Suprapubic skin (tissue), 4 donors: ENCODE results near the gene VAT1. TPM values are rescaled to one million over a fixed set of nuclear protein-coding genes. Genes with fewer than 3 reads are reported as not detected.

Experiments used
- DNase-seq, 2 donors: peaks; one replicate each; pipeline ENCODE4 v3.0.0-alpha.2; 2019; ENCODE audit warnings: low spot score in 2 of 2
- H3K27ac ChIP-seq: fragments of 200-600 bp; sonication (generic); one replicate; pipeline ENCODE4 v1.5.1; 2019
- H3K27me3 ChIP-seq: fragments of 200-600 bp; sonication (generic); one replicate; pipeline ENCODE4 v1.5.1; 2019
- H3K36me3 ChIP-seq: fragments of 200-600 bp; sonication (generic); one replicate; pipeline ENCODE4 v1.5.1; 2019
- H3K4me1 ChIP-seq: fragments of 200-600 bp; sonication (generic); one replicate; pipeline ENCODE4 v1.5.1; 2019
- H3K4me3 ChIP-seq: fragments of 200-600 bp; sonication (generic); one replicate; pipeline ENCODE4 v1.5.1; 2019; ENCODE audit warnings: mild to moderate bottlenecking
- H3K9me3 ChIP-seq: fragments of 200-600 bp; sonication (generic); one replicate; pipeline ENCODE4 v1.5.1; 2019
- EP300 ChIP-seq: sonication (generic); formaldehyde crosslinking; IDR thresholded peaks from one replicate; pipeline ENCODE4 v1.6.1; 2017; ENCODE audit warnings: antibody characterized with exemption
- POLR2A ChIP-seq, 2 donors: fragments of 450-650 bp; IDR thresholded peaks; one replicate each; pipeline ENCODE4 v1.6.1; 2017; ENCODE audit warnings: antibody characterized with exemption in 2 of 2, mild to moderate bottlenecking in 2 of 2, moderate library complexity in 2 of 2
- POLR2AphosphoS5 ChIP-seq, 3 donors: sonication (generic); formaldehyde crosslinking; IDR thresholded peaks; one replicate each; pipeline ENCODE4 v1.6.1; 2017; ENCODE audit warnings: antibody characterized with exemption in 3 of 3
- WGBS: methylation state at CpG from one replicate; pipeline ENCODE4 v1.1.5; 2018; 5-methylcytosine and 5-hydroxymethylcytosine counted together
- total RNA-seq, 4 donors: library from RNA; depleted of rRNA; stranded (reverse); fragments of >200 nt; gene quantifications; one replicate each; pipeline ENCODE4 v1.1.0, GENCODE V29; 2016
- TF ChIP-seq, protein P1 (sequence below), 2 donors: fragments of 200-600 bp in 1 of 2; fragments of 450-650 bp in 1 of 2; sonication (generic) in 1 of 2; IDR thresholded peaks; one replicate each; pipeline ENCODE4 v1.5.1; 2016 to 2019; ENCODE audit warnings: antibody characterized with exemption in 2 of 2, mild to moderate bottlenecking in 1 of 2, moderate library complexity in 1 of 2

Gene VAT1
- total RNA-seq, 4 donors from 2014 or later, result 125 to 234 (median 188) TPM

DNA sequence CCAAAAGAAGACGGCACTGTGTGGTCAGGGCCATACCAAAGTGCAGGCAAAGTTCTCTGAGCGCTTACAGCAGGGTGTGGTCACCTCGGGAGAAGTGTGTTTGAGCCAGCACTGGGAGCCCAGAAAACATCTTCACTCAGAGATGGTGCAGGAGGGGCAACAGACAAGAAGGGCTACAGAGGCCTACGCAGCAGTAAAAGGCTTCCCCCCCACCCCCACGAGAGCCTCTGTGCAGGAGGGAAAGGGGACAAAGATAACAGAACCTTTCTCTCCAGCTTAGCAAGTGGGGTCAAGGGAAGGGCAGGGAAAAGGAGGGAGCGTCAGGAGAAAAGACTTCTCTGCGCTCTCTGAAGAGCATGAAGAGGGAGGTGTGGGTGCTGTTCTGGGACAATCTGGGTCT lies 2.8 kb downstream of the VAT1 start:
- TF ChIP-seq, protein P1, sequence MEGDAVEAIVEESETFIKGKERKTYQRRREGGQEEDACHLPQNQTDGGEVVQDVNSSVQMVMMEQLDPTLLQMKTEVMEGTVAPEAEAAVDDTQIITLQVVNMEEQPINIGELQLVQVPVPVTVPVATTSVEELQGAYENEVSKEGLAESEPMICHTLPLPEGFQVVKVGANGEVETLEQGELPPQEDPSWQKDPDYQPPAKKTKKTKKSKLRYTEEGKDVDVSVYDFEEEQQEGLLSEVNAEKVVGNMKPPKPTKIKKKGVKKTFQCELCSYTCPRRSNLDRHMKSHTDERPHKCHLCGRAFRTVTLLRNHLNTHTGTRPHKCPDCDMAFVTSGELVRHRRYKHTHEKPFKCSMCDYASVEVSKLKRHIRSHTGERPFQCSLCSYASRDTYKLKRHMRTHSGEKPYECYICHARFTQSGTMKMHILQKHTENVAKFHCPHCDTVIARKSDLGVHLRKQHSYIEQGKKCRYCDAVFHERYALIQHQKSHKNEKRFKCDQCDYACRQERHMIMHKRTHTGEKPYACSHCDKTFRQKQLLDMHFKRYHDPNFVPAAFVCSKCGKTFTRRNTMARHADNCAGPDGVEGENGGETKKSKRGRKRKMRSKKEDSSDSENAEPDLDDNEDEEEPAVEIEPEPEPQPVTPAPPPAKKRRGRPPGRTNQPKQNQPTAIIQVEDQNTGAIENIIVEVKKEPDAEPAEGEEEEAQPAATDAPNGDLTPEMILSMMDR (IDR thresholded peaks at IDR 0.05), result no peak
- no peak for TF ChIP-seq POLR2AphosphoS5 (IDR thresholded peaks at IDR 0.05)
- TF ChIP-seq EP300, result no peak
- no peak for TF ChIP-seq POLR2A (IDR thresholded peaks at IDR 0.05)
- peak overlapping the region; percentile 95 for H3K4me3 ChIP-seq
- H3K27ac ChIP-seq, result peak overlapping the region; percentile 91
- peaks cover 69% of the 10 kb centered on the region for H3K4me1 ChIP-seq
- no peaks in the 10 kb centered on the region for H3K9me3 ChIP-seq
- peaks cover 26% of the 10 kb centered on the region for H3K36me3 ChIP-seq
- WGBS, result 31% methylated on average over 7 of the region's 7 CpGs
- DNase-seq, result no peak
- no peaks in the 10 kb centered on the region for H3K27me3 ChIP-seq

DNA sequence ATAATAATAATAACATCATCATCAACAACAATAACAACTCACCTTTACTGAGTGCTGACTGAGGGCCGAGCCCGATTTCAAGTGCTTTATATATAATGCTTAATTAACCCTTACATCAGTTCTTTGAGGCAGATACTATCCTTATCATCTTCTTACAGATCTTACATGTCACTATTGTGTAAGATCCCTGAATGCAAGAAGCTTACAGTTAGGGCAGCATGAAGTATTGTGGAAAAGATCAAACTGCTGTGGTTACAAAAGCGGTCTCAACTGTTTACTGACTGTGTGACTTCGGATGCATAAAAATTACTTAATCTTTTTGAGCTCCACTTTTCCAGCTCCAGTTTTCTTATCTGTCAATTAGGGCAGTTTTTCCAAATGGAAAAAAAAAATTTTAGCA lies 3.3 kb downstream of the VAT1 start:
- TF ChIP-seq, protein P1 (IDR thresholded peaks at IDR 0.05), result no peak
- TF ChIP-seq POLR2A (IDR thresholded peaks at IDR 0.05) (no peak), EP300 (no peak), POLR2AphosphoS5 (IDR thresholded peaks at IDR 0.05) (no peak)
- H3K4me1 ChIP-seq, result peaks cover 70% of the 10 kb centered on the region
- H3K4me3 ChIP-seq, result peak overlapping the region; percentile 95
- no peaks in the 10 kb centered on the region for H3K9me3 ChIP-seq
- 52% methylated on average over 4 of the region's 4 CpGs for WGBS
- H3K27ac ChIP-seq, result peak overlapping the region; percentile 91
- DNase-seq, result no peak
- peaks cover 30% of the 10 kb centered on the region for H3K36me3 ChIP-seq
- H3K27me3 ChIP-seq, result no peaks in the 10 kb centered on the region

DNA sequence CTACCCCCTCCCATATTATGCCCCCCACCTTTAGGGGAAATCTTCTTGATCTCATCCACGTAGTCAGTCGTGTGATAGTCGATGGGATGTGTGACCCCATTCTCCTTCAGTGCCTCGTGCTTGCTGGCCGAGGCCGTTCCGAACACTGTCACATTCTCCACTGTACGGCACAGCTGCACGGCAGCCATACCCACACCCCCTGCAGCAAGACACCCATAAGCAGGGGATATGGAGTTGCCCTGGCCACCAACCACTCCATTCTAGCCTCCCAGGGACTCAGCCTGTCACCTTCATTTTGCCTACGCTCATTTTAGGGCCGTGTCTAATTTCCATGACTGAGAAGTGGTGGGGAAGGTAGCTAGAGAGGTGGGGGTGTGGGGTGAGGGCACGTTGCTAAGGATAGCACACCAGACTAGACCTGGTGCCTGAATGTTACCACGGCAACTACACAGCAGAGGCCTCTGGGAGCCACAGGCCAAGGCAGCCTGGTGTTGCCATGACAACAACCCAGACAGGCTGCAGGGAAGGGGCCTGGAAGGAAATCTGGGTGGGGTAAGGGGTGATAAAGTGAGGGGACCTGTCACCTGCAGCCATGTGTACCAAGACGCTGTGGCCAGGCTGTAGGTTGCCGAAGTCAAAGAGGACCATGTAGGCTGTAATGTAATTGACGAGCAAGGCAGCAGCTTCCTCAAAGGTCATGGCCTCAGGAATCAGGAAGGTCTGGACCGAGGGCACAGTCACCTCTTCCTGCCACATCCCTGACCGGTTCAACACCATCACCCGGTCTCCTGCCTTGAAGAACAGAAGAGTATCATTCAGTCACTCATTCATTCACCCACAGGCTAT lies 4.0 kb downstream of the VAT1 start:
- WGBS, result 70% methylated on average over 19 of the region's 19 CpGs
- Histone ChIP-seq H3K27ac (peak overlapping the region; percentile 91), H3K4me1 (peaks cover 77% of the 10 kb centered on the region), H3K27me3 (no peaks in the 10 kb centered on the region), H3K9me3 (no peaks in the 10 kb centered on the region), H3K4me3 (no peak overlapping the region), H3K36me3 (peaks cover 33% of the 10 kb centered on the region)
- no peak for TF ChIP-seq POLR2AphosphoS5 (IDR thresholded peaks at IDR 0.05)
- TF ChIP-seq, protein P1 (IDR thresholded peaks at IDR 0.05), result no peak
- no peak for TF ChIP-seq POLR2A (IDR thresholded peaks at IDR 0.05)
- no peak for TF ChIP-seq EP300
- DNase-seq, result no peak

DNA sequence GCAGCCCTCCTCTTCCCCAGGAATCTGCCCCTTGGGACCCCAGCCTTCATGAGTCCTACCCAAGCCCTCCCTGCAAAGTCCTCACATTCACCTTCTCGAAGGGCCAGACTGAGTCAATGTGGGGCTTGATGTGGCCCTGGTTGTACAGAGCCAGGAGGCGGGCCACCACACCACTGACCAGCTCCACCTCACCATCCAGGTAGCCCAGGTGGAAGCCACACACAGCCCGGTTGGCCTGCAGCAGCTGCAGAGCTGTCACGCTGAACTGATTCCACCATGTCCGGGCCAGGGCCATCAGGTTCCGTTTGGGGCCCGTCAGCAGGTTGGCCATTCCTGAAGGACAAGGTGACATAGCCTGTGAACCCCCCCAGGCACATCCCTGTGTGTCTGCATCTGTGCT lies 6.0 kb downstream of the VAT1 start:
- Histone ChIP-seq H3K9me3 (no peaks in the 10 kb centered on the region), H3K36me3 (peaks cover 33% of the 10 kb centered on the region), H3K27ac (peak overlapping the region; percentile 57), H3K27me3 (no peaks in the 10 kb centered on the region), H3K4me3 (no peak overlapping the region), H3K4me1 (peaks cover 80% of the 10 kb centered on the region)
- TF ChIP-seq EP300 (no peak), POLR2AphosphoS5 (IDR thresholded peaks at IDR 0.05) (no peak), POLR2A (IDR thresholded peaks at IDR 0.05) (no peak)
- TF ChIP-seq, protein P1 (IDR thresholded peaks at IDR 0.05), result no peak
- WGBS, result 85% methylated on average over 4 of the region's 7 CpGs
- no peak for DNase-seq

DNA sequence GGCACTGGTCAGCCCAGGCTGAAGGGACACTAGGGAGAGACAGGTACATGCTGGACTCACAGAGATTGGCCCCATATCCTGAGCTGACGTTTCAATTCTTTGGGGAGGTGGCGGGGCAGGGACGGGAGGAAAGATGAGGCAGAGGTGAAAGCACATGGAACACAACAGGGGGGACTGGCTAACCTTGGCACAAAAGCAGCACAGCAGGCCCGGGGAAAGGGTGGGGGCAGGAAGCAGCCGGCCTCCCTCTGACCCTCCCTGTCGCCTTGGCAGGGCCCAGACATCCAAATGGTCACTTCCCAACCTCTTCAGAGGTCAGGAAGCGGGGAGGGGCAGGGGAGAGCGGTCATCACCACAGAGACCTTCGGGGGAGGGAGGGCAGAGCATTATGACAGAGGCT lies 6.6 kb downstream of the VAT1 start:
- Histone ChIP-seq H3K4me1 (peaks cover 80% of the 10 kb centered on the region), H3K27me3 (no peaks in the 10 kb centered on the region), H3K27ac (peak overlapping the region; percentile 57), H3K4me3 (no peak overlapping the region), H3K9me3 (no peaks in the 10 kb centered on the region), H3K36me3 (peaks cover 33% of the 10 kb centered on the region)
- TF ChIP-seq POLR2AphosphoS5 (IDR thresholded peaks at IDR 0.05), result no peak
- no peak for TF ChIP-seq EP300
- no peak for TF ChIP-seq POLR2A (IDR thresholded peaks at IDR 0.05)
- TF ChIP-seq, protein P1 (IDR thresholded peaks at IDR 0.05), result no peak
- DNase-seq, result peak in 1 of 2 donors; percentile 78
- 59% methylated on average over 9 of the region's 9 CpGs for WGBS
